ENCODE results near the gene MTTP. TPM values are rescaled to one million over a fixed set of nuclear protein-coding genes. Genes with fewer than 3 reads are reported as not detected.

MTTP gene
- total RNA-seq, 1 experiment from 2014 or later: not detected

DNA sequence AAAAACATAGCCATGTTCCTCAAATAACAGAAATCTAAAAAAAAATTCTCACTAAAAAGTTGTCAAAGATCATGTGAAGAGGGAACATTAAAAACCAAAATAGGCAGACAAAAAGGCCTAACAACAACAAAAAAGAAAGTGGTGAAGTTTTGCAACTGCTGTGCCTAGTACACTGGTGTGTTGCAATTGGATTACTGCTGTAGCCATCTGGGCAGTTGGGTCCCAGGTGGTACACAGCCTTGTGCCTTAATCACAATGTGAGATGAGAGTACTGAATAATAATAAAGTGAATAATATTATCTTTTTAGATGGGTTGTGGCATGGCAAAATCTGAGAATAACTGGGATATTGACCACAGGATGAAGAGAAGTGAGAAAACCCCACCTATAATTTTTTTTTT lies 71.0 kb downstream of the MTTP start:
- no peak for DNase-seq
- H3K79me2 ChIP-seq (ENCODE audit: low read depth): no peaks in the 10 kb centered on the region

GRCh38 chr4:99647071-99647470 lies 72.4 kb downstream of the MTTP start:
- Histone ChIP-seq H3K36me3 (ENCODE audit: low read depth) (no peaks in the 10 kb centered on the region), H3K79me2 (ENCODE audit: low read depth) (no peaks in the 10 kb centered on the region), H3K27me3 (ENCODE audit: insufficient read depth, low read depth) (no peaks in the 10 kb centered on the region), H3K9me3 (ENCODE audit: insufficient read depth, low read depth) (no peaks in the 10 kb centered on the region), H3F3A (ENCODE audit: insufficient read depth, low read depth) (no peaks in the 10 kb centered on the region), H2AFZ (no peak overlapping the region), H3K9me2 (ENCODE audit: insufficient read depth) (no peaks in the 10 kb centered on the region), H3K4me1 (replicated peaks; ENCODE audit: insufficient read depth) (no peaks in the 10 kb centered on the region), H4K20me1 (ENCODE audit: insufficient read depth) (no peaks in the 10 kb centered on the region), H3K4me3 (no peak overlapping the region), H3K4me2 (no peak overlapping the region), H3K27ac (no peak overlapping the region)
- ChIA-PET POLR2A (ENCODE audit: unreplicated experiment) (no interaction called here), CTCF (no interaction called here)
- no TSS peak for BruUV-seq (replicated peaks)
- no peak for TF ChIP-seq EZH2 (IDR thresholded peaks at IDR 0.05; ENCODE audit: low read depth)
- TF ChIP-seq, protein P1, sequence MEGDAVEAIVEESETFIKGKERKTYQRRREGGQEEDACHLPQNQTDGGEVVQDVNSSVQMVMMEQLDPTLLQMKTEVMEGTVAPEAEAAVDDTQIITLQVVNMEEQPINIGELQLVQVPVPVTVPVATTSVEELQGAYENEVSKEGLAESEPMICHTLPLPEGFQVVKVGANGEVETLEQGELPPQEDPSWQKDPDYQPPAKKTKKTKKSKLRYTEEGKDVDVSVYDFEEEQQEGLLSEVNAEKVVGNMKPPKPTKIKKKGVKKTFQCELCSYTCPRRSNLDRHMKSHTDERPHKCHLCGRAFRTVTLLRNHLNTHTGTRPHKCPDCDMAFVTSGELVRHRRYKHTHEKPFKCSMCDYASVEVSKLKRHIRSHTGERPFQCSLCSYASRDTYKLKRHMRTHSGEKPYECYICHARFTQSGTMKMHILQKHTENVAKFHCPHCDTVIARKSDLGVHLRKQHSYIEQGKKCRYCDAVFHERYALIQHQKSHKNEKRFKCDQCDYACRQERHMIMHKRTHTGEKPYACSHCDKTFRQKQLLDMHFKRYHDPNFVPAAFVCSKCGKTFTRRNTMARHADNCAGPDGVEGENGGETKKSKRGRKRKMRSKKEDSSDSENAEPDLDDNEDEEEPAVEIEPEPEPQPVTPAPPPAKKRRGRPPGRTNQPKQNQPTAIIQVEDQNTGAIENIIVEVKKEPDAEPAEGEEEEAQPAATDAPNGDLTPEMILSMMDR (conservative IDR thresholded peaks at IDR 0.05): no peak
- DNase-seq: no peak
- intact Hi-C loops (cut with micrococcal nuclease; ENCODE audit: unreplicated experiment): no loop called here

More for the DNA sequence above, 71.0 kb downstream of the MTTP start:
- Histone ChIP-seq H3K4me3 (no peak overlapping the region), H3K9me3 (ENCODE audit: insufficient read depth, low read depth) (no peaks in the 10 kb centered on the region), H3K27me3 (ENCODE audit: insufficient read depth, low read depth) (no peaks in the 10 kb centered on the region), H3K36me3 (ENCODE audit: low read depth) (no peaks in the 10 kb centered on the region), H4K20me1 (ENCODE audit: insufficient read depth) (no peaks in the 10 kb centered on the region), H3K4me1 (replicated peaks; ENCODE audit: insufficient read depth) (no peaks in the 10 kb centered on the region), H3F3A (ENCODE audit: insufficient read depth, low read depth) (no peaks in the 10 kb centered on the region), H3K27ac (no peak overlapping the region), H3K4me2 (no peak overlapping the region), H3K9me2 (ENCODE audit: insufficient read depth) (no peaks in the 10 kb centered on the region), H2AFZ (no peak overlapping the region)
- intact Hi-C loops (cut with micrococcal nuclease; ENCODE audit: unreplicated experiment): no loop called here
- POLR2A ChIA-PET (ENCODE audit: unreplicated experiment): no interaction called here
- TF ChIP-seq EZH2 (IDR thresholded peaks at IDR 0.05; ENCODE audit: low read depth): no peak
- TF ChIP-seq, protein P1 (conservative IDR thresholded peaks at IDR 0.05): no peak
- CTCF ChIA-PET: no interaction called here
- BruUV-seq (replicated peaks): no TSS peak

- Histone ChIP-seq H3K9me3 (ENCODE audit: insufficient read depth, low read depth) (no peaks in the 10 kb centered on the region), H3K4me2 (no peak overlapping the region), H3F3A (ENCODE audit: insufficient read depth, low read depth) (no peaks in the 10 kb centered on the region), H4K20me1 (ENCODE audit: insufficient read depth) (no peaks in the 10 kb centered on the region), H3K4me1 (replicated peaks; ENCODE audit: insufficient read depth) (no peaks in the 10 kb centered on the region), H3K27me3 (ENCODE audit: insufficient read depth, low read depth) (no peaks in the 10 kb centered on the region), H3K79me2 (ENCODE audit: low read depth) (no peaks in the 10 kb centered on the region), H3K27ac (no peak overlapping the region), H3K36me3 (ENCODE audit: low read depth) (no peaks in the 10 kb centered on the region), H2AFZ (no peak overlapping the region), H3K9me2 (ENCODE audit: insufficient read depth) (no peaks in the 10 kb centered on the region), H3K4me3 (no peak overlapping the region)
- no peak for DNase-seq
- no peak for TF ChIP-seq EZH2 (IDR thresholded peaks at IDR 0.05; ENCODE audit: low read depth)
- TF ChIP-seq, protein P1 (conservative IDR thresholded peaks at IDR 0.05): no peak
- intact Hi-C loops (cut with micrococcal nuclease; ENCODE audit: unreplicated experiment): no loop called here
- no TSS peak for BruUV-seq (replicated peaks)
- ChIA-PET POLR2A (ENCODE audit: unreplicated experiment) (no interaction called here), CTCF (no interaction called here)
Observed at GRCh38 chr4:99648321-99648720, 73.7 kb downstream of the MTTP start.

All from PC-9 (cell line).